ENCODE data around the gene SLC16A11. TPM values are rescaled to one million over a fixed set of nuclear protein-coding genes. Genes with fewer than 3 reads are reported as not detected.
"Not testable (repeated sequence)": the region's sequence is repeated elsewhere in the genome, so short reads cannot be mapped to it uniquely, and the experiment has no call there.

SLC16A11 gene, protein sequence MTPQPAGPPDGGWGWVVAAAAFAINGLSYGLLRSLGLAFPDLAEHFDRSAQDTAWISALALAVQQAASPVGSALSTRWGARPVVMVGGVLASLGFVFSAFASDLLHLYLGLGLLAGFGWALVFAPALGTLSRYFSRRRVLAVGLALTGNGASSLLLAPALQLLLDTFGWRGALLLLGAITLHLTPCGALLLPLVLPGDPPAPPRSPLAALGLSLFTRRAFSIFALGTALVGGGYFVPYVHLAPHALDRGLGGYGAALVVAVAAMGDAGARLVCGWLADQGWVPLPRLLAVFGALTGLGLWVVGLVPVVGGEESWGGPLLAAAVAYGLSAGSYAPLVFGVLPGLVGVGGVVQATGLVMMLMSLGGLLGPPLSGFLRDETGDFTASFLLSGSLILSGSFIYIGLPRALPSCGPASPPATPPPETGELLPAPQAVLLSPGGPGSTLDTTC
- total RNA-seq = 0.84 TPM
- long read RNA-seq, partial matches to known transcripts = 2 of 5 reads
- long read RNA-seq, other reads (novel, unspliced or antisense) = 1 of 5 reads

DNA sequence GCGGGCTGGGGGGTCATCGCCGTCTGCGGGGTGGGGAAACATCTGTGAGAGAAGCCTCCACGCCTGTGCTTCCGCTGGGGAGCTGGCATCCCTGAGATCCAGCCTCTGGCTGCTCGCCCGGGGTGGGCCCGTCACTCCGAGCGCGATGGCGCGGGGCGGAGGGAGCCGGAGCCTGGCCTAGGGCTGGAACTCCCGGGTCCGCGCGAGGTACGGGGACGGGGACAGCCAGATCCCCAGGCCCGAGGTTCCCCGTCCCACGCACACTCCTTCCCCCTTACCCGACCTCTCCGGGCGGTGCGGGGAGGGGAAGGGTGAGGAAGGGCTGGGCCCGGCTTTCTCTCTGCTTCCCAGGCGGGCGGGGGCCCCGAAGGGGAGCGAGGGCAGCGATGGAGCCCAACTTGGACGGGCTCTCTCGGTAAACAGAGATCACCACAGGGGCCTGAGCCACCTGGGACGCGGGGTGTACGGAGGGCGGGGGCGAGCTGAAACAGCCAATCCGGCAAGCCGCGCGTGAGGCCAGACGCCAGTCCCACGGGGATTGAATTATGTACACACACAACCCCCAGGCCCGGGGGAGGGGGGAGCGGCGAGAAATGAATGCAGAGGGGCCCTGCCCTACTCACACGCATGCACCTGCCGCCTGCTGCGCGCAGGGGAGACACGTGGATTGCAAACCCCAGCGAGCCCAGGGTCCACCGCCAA is at the start of gene SLC16A11:
SLC16A11 (minus strand) TSS at position 596 of the 702 bp plus-strand sequence; CDS start at position 17, 579 bp downstream.
- DNase-seq (ENCODE audit: low spot score) = no peak

DNA sequence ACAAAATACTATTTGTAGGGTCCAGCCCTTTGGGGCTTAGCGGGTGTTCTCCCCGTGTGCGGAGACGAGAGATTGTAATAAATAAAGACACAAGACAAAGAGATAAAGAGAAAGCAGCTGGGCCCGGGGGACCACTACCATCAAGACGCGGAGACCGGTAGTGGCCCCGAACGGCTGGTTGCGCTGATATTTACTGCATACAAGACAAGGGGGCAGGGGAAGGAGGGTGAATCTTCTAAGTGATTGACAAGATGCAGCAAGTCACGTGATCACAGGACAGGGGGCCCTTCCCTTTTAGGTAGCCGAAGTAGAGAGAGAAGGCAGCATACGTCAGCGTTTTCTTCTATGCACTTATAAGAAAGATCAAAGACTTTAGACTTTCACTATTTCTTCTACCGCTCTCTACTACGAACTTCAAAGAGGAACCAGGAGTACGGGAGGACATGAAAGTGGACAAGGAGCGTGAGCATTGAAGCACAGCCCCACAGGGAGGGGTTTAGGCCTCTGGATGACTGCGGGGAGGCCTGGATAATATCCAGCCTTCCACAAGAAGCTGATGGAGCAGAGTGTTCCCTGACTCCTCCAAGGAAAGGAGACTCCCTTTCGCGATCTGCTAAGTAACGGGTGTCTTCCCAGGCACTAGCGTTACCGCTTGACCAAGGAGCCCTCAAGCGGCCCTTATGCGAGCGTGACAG is 47.6 kb upstream of the SLC16A11 start:
- not testable (repeated sequence) for DNase-seq (ENCODE audit: low spot score)

DNA sequence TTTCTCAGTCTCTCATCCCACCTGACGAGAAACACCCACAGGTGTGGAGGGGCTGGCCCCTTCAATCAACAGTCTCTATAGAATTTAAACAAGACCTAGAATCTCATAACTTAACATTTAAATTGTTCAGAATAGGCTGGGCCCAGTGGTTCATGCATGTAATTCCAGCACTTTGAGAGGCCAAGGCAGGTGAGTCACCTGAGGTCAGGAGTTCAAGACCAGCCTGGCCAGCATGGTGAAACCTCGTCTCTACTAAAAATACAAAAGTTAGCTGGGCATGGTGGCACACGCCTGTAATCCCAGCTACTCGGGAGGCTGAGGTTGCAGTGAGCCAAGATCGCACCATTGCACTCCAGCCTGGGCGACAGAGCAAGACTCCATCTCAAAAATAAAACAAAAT is 45.7 kb upstream of the SLC16A11 start:
- not testable (repeated sequence) for DNase-seq (ENCODE audit: low spot score)

DNA sequence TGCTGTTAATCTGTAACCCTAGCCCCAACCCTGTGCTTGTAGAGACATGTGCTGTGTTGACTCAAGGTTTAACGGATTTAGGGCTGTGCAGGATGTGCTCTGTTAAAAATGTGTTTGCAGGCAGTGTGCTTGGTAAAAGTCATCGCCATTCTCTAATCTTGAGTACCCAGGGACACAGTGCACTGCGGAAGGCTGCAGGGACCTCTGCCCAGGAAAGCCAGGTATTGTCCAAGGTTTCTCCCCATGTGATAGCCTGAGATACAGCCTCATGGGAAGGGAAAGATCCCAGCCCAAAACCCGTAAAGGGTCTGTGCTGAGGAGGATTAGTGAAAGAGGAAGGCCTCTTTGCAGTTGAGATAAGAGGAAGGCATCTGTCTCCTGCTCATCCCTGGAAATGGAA is 44.5 kb upstream of the SLC16A11 start:
- not testable (repeated sequence) for DNase-seq (ENCODE audit: low spot score)

DNA sequence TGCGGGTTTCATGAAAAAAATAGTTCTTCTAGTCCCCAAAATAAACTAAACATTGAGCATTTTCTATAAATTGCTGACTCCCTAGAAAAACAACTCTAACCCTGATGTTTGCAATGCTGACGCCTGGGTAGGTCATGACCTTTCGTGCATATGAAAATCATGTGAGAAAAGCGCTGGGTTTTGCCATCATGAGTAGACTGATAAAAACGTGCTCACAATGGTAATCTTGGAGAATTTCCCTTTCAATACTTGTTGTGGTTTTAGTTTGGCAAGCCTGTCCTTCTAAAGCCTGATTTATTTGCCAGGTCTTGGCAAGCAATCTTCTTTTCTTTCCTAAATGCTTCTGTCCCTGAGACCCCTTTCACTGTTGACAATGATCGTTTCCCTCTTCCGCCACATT is 40.2 kb upstream of the SLC16A11 start:
- DNase-seq (ENCODE audit: low spot score) = no peak

DNA sequence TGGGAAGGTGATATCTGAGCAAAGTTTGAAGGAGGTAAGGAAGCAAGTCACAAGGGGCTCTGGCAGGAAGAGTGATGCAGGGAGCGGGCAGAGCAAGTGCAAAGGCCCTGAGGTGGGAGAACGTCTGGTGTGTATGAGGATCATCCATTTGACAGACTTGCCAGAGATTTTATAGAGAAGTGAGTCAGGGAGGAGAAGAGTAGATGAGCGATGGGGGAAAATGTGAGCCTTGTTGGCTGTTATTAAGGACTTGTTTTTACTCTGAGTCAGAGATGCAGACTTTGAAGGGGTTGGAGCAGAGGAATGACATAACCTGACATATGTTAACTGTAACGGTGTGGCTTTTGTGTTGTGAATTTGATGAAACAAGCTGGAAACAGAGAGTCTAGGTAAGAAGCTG is 39.7 kb upstream of the SLC16A11 start:
- DNase-seq (ENCODE audit: low spot score) = peak; percentile 37

DNA sequence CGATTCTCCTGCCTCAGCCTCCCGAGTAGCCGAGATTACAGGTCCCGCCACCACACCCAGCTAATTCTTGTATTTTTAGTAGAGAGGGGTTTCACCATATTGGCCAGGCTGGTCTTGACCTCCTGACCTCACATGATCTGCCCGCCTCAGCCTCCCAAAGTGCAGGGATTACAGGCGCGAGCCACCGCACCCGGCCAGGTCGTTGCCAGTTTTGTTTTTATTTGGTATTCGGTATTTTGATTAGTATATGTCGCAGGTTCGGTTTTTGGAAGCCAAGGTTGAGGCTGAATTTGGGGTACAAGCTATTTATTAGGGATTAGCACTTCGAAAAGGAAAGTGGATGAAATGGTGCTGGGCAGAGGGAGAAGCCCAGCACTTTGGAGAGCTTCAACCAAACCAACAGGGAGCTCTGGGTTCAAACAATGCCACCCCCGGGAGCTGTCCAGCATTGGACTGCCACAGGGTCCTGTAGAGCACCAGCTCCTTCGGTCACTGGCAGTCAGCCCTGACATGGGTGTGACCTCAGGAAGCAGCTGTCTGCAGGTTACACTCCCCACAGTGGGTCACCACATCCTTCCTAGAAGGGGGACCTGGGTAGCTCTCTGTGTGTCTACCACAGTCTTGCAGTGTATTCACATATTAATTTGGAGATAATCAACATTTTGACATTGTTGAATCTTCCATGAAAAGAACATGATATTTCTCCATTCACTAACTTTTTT is 37.6 kb upstream of the SLC16A11 start:
- DNase-seq (ENCODE audit: low spot score) = peak; percentile 86

DNA sequence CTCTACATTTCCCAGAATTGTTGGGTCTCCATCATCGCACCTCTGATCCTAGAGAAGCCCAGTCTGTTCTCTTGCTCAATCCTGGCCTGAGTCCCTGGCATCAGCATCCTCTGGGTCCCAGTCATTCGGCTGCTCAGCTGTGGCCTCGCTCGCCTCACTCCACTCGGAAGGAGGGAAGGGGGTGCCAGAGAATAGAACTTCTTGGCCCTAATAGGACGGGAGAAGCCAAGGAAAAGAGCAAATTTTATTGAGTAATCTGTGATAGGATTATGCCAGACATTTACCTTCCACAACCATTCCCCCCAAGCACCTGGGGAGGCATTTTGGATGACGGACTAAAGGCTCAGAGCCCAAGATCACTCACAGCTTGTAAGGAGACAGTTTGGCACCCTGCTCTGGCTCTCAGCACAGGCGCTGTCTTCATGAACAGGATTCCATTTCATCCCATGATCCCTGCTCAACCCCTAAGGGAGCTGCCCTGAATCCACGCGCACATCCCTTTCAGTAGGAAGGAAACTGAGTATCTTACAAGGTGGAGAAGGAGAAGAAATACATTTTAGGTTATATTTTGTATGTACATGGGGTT is 36.7 kb upstream of the SLC16A11 start:
- DNase-seq (ENCODE audit: low spot score) = peak; percentile 84

DNA sequence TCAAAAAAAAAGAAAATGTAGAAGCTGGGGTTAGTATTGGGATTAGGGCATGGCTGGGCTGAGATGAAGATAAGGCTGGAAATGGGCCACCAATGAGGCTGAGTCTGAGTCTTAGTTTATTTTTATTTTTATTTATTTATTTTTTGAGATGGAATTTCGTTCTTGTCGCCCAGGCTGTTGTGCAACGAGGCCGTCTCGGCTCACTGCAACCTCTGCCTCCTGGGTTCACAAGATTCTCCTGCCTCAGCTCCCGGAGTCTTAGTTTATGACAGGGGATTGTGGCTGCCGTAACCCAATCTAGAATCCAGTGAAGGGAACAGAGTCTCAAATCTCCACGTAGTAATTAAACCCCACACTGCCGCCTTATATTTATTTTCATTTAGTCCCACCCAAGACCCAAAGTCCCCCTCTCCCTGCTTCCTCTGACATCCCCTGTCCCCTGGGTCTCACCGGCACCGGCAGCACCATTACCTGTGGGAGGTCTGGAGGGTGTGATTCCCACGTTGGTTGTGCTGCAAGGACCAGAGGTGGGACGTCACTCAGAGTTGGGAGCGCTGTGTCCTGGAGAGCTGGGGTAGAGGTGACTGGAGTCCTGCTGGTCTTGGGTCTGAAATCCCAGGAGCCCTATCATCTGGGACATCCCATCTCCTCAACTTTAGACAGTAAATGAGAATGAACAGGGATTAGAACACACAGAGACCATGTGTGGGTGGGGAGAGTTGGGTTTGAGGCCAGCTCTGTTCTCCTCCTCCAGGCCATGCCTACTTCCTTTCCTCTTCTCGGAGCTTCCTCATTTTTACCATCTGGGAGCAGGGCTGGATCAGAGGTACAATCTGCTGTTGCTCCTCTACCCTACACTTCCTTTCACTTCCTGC is 35.9 kb upstream of the SLC16A11 start, which contains the start of gene CLEC10A:
CLEC10A (minus strand) TSS at position 671 of the 875 bp plus-strand sequence. CDS start 1,439 bp downstream, outside the sequence.
- peak; percentile 49 for DNase-seq (ENCODE audit: low spot score)

DNA sequence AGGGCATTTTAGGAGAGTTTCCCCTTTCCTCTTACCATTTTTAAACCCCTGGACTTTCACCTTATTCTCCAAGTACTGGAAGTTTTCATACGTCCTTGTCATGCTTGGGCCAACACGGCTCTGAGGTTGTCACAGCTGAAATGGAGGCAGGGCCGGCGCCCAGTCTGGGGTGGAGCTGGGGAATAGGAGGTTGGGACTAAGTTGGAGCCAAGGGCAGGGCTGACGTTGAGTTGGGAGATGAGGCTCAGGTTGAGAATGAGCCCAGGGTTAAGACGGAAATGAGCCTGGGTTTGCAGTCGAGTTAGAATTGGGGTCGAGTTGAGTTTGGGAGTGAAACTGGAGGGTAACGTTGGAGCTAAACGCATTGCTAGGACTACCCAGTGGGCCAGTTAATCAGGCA is 34.8 kb upstream of the SLC16A11 start:
- peak; percentile 81 for DNase-seq (ENCODE audit: low spot score)

DNA sequence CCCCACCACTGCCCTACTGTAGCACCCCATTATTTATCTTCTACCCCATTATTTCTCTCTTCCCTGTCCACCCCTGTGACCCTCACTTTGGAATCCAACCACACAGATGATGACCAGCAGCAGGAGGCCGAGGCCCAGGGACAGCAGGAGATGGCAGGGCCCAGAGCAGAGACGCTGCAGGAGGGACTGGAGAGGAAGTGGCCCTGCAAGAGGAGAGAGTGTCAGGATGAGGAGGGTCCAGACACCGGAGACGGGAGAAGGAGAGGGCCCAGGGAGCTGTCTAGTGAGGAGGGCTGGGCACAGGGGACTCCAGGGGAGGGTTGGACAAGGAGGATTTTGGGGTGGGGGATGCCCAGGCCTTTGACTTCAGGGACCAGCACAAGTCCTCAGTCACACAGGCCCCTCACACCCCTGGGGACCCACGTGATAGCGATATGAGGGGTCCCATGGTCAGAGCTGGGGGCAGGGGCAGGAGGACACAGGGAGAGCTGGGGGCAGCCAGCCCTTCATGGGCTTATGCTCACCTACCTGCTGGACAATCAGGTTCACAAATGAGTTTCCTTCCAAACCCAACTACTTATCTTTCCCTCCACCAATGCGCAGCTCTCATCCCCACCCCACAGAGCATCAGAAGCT is 34.1 kb upstream of the SLC16A11 start:
- DNase-seq (ENCODE audit: low spot score) = no peak

DNA sequence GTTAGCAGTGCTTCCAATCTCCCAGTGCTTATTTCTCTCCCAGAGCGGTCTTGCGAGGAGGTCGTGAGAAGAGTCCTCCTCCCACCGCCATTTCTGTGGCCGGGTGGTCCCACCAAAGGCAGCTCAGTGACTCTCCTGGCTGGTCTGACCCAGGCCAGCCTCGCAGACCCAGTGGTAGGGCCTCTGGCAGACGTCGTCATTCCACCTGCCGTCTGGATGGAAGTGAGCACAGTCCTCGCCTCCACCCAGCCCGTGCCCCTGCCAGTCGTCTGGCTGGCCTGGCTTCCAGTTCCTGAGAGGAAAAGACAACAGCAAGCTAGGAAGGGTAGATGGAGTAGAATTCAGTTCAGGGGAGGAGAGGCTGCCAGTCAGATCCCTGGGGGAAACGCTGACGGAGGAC is 31.0 kb upstream of the SLC16A11 start:
- no peak for DNase-seq (ENCODE audit: low spot score)

DNA sequence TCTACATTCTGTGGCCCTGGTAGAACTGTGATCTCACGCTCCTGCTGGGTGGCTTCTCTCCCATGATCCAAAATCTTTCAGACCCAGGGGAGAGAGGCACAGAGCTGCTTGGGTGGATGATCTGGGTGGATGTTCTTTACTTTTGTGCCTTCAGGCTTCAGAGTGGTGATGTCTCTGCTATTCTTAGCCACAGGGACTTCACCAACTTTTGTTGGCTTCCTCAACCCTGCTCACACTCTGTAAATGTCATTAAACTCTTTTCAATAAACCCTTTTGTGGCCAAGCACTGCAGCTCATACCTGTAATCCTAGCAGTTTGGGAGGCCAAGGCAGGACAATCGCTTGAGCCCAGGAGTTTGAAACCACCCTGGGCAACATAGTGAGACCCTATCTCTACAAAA is 28.5 kb upstream of the SLC16A11 start:
- no peak for DNase-seq (ENCODE audit: low spot score)

DNA sequence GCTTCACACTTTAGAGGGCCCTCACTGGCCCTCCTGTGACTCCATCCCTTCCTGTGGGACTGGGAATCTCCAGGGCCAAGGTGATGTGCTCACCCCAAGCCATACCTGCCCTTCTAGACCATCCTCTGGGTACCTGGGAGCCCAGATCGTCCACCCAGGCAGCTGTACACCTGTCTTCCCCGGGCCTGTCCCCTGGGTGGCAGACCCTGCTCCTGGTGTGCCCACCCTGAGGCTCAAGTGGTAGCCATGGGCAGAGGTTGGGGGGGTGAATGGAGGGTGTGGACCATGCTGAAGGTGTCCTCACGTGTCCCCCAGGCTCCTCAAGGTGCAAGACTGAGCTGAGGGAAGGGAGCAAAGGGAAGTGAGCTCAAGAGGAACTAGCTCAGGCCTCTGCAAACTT is 26.8 kb upstream of the SLC16A11 start:
- no peak for DNase-seq (ENCODE audit: low spot score)

DNA sequence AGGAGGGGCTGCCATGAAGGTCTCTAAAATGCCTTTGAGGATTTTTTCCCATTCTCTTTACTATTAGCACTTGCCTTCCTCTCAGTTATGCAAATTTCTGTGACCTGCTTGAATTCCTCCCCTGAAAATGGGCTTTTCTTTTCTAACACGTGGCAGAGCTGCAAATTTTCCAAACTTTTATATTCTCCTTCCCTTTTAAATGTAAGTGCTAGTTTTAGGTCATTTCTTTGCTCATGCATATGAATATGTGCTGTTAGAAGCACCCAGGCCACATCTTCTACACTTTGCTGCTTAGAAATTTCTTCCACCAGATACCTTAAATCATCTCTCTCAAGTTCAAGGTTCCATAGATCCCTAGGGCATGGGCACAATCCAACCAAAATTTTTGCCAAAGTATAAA is 24.4 kb upstream of the SLC16A11 start:
- DNase-seq (ENCODE audit: low spot score) = no peak

DNA sequence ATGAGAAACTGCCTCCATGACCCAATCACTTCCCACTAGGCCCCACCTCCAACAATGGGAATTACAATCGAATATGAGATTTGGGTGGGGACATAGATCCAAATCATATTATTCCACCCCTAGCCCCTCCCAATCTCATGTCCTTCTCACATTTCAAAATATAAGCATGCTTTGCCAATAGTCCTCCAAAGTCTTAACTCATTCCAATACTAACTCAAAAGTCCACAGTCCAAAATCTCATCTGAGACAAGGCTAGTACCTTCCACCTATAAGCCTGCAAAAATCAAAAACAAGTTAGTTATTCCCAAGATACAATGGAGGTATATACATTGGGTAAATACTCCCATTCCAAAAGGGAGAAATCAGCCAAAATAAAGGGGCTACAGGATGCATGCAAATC is 23.3 kb upstream of the SLC16A11 start:
- no peak for DNase-seq (ENCODE audit: low spot score)

DNA sequence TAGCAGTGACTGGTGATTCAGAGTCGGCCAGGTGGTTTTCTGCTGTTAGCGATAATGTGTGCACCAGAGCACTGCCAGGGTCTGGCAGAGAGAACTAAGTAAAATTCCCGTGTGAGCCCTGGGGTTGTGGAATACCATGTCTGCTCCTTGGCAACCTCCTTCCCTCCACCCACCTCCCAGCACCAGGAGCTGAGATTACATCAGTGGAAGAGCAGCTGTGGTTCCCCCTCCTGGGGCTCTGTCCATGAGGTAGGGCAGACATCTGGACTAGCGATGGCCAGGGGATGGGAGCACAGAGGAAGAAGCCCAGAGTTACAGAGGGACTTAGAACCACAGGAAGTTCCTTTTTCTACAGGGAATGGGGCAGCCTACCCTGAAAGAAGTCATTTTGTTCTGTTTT is 20.4 kb upstream of the SLC16A11 start:
- DNase-seq (ENCODE audit: low spot score) = no peak

DNA sequence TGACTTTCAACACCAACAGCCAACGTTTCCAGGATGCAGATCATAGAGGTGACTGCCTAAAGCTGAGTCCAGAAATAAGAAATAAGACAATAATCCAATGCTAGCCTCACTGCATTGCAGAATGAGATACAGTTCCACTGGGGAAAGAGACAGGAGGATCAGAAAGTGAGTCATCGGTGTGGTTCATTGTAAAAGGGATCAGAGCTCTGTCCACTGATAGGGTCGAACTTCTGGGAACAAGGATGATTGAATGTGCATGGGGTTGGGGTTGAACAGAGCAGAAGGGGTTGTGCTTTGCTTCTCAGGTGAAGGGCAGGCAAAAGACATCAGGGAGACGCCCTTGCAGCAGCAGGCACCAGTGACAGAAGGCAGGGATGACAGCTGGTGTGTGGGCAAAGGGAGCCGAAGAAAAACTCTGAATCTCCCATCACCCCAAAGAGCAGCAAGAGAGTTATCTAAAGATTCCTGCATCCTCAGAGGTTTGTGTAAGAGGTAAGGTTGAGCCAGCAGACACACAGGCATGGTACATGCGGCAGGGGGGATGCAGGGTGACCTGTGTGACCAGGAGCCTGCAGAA is 19.7 kb upstream of the SLC16A11 start:
- DNase-seq (ENCODE audit: low spot score) = no peak

Measured in mesenteric fat pad (tissue), 1 donor.